ENCODE measurements around the gene TNFSF10.

GRCh38 chr3:172511783-172512762, 11.2 kb downstream of the TNFSF10 start:
- TF ChIP-seq RFX5 (IDR thresholded peaks at IDR 0.05; ENCODE audit: low read depth, low read length) (no peak), BRF1 (IDR thresholded peaks at IDR 0.05; ENCODE audit: borderline replicate concordance, extremely low read depth, insufficient read length) (no peak), TCF7 (IDR thresholded peaks at IDR 0.05; ENCODE audit: borderline replicate concordance) (no peak), ZNF282 (CRISPR knock-in tag; IDR thresholded peaks at IDR 0.05) (no peak), MAX (CRISPR knock-in tag; IDR thresholded peaks at IDR 0.05) (no peak), CTCF (IDR thresholded peaks at IDR 0.05 in 2 of 3, conservative IDR thresholded peaks at IDR 0.05 in 1 of 3; ENCODE audit: insufficient read depth in 2 of 3, low read depth in 1 of 3, low read length in 3 of 3) (no peak)
- TF ChIP-seq, protein P1, sequence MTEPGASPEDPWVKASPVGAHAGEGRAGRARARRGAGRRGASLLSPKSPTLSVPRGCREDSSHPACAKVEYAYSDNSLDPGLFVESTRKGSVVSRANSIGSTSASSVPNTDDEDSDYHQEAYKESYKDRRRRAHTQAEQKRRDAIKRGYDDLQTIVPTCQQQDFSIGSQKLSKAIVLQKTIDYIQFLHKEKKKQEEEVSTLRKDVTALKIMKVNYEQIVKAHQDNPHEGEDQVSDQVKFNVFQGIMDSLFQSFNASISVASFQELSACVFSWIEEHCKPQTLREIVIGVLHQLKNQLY (CRISPR knock-in tag; conservative IDR thresholded peaks at IDR 0.05): no peak

Measured in K562 (cell line).